ENCODE results near the gene TTLL7. TPM values are rescaled to one million over a fixed set of nuclear protein-coding genes. Genes with fewer than 3 reads are reported as not detected.

Gene TTLL7
- total RNA-seq, 6 experiments from 2014 or later = 0.92 to 7.2 (median 3.9) TPM

- no peak for TF ChIP-seq POLR2A (IDR thresholded peaks at IDR 0.05)
- no peak for TF ChIP-seq CTCF (IDR thresholded peaks at IDR 0.05)
- Histone ChIP-seq H3K9me3 (no peaks in the 10 kb centered on the region), H3K36me3 (no peaks in the 10 kb centered on the region), H3K27me3 (no peaks in the 10 kb centered on the region), H3K4me1 (no peaks in the 10 kb centered on the region), H3K27ac (no peak overlapping the region), H3K4me3 (no peak overlapping the region)
- intact Hi-C loops (cut with DNase I) = no loop called here
- peak in 3 of 4 donors; percentile 53 to 72 (median 59) for ATAC-seq
- 50% methylated on average over 7 of the region's 7 CpGs for WGBS (ENCODE audit: insufficient coverage, low coverage, low lambda C conversion rate, missing lambda C conversion rate)
- DNase-seq = no peak
Observed at GRCh38 chr1:83950106-83950661, 48.7 kb downstream of the TTLL7 start.

- Histone ChIP-seq H3K27me3 (no peaks in the 10 kb centered on the region), H3K27ac (no peak overlapping the region), H3K4me3 (no peak overlapping the region), H3K36me3 (no peaks in the 10 kb centered on the region), H3K4me1 (no peaks in the 10 kb centered on the region), H3K9me3 (no peaks in the 10 kb centered on the region)
- ATAC-seq (peak in 3 of 4 donors; percentile 16 to 61 (median 28)), DNase-seq (no peak)
- no peak for TF ChIP-seq CTCF (IDR thresholded peaks at IDR 0.05)
- TF ChIP-seq POLR2A (IDR thresholded peaks at IDR 0.05) = no peak
- 69% methylated on average over 2 of the region's 3 CpGs for WGBS (ENCODE audit: insufficient coverage, low coverage, low lambda C conversion rate, missing lambda C conversion rate)
- intact Hi-C loops (cut with DNase I) = no loop called here
Observed at GRCh38 chr1:83942914-83943313, 56.0 kb downstream of the TTLL7 start.

- intact Hi-C loops (cut with DNase I) = loop anchor here in 1 of 2 donors (10.0 kb wide), 1 partner anchor 190 kb away; no protein-coding TSS in a partner anchor
- Histone ChIP-seq H3K9me3 (no peaks in the 10 kb centered on the region), H3K4me3 (no peak overlapping the region), H3K36me3 (no peaks in the 10 kb centered on the region), H3K27me3 (no peaks in the 10 kb centered on the region), H3K27ac (no peak overlapping the region), H3K4me1 (no peaks in the 10 kb centered on the region)
- ATAC-seq = no peak
- TF ChIP-seq CTCF (IDR thresholded peaks at IDR 0.05) (no peak), POLR2A (IDR thresholded peaks at IDR 0.05) (no peak)
- DNase-seq = no peak
Observed at GRCh38 chr1:83934550-83934949, 64.4 kb downstream of the TTLL7 start.

DNA sequence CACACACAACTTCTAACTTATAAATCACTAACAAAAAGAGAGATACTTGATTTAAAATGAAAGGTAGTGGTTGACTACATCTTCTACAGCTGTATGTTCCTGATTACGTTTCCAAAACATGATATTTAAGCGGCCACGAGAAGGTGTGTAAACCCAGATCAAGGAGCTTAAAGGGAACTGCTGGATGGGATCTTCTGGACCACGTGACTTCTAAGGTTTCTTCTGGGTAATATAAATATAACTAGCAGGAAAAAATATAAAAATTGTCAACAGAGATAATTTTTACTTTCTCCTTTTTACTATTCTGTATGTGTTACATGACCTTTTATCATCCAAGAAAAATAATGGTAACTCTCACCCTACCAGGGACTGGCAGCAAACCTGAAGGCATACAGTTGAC, 66.2 kb downstream of the TTLL7 start:
- H3K4me1 ChIP-seq = peaks cover 0 to 7% (median 0%) of the 10 kb centered on the region in 4 donors
- no peak for DNase-seq
- no peaks in the 10 kb centered on the region for H3K27me3 ChIP-seq

More for the DNA sequence above, 66.2 kb downstream of the TTLL7 start:
- WGBS (ENCODE audit: insufficient coverage, low coverage, low lambda C conversion rate, missing lambda C conversion rate) = 72% methylated on average over 4 of the region's 4 CpGs
- no peak for ATAC-seq
- Histone ChIP-seq H3K36me3 (no peaks in the 10 kb centered on the region), H3K4me3 (no peak overlapping the region), H3K27ac (no peak overlapping the region), H3K9me3 (no peaks in the 10 kb centered on the region)
- intact Hi-C loops (cut with DNase I) = loop anchor here in 1 of 2 donors (10.0 kb wide), 1 partner anchor 192 kb away; no protein-coding TSS in a partner anchor
- TF ChIP-seq CTCF (IDR thresholded peaks at IDR 0.05) (no peak), POLR2A (IDR thresholded peaks at IDR 0.05) (no peak)
